D341Med (cell line): ENCODE measurements around the gene ZNF101.
A peak's percentile ranks its signal among the peaks of the same experiment; 100 is the strongest.

Experiments used
- DNase-seq: peaks from one replicate; pipeline ENCODE4 v3.0.0; 2012; ENCODE audit warnings: low spot score

ZNF101 gene

DNA sequence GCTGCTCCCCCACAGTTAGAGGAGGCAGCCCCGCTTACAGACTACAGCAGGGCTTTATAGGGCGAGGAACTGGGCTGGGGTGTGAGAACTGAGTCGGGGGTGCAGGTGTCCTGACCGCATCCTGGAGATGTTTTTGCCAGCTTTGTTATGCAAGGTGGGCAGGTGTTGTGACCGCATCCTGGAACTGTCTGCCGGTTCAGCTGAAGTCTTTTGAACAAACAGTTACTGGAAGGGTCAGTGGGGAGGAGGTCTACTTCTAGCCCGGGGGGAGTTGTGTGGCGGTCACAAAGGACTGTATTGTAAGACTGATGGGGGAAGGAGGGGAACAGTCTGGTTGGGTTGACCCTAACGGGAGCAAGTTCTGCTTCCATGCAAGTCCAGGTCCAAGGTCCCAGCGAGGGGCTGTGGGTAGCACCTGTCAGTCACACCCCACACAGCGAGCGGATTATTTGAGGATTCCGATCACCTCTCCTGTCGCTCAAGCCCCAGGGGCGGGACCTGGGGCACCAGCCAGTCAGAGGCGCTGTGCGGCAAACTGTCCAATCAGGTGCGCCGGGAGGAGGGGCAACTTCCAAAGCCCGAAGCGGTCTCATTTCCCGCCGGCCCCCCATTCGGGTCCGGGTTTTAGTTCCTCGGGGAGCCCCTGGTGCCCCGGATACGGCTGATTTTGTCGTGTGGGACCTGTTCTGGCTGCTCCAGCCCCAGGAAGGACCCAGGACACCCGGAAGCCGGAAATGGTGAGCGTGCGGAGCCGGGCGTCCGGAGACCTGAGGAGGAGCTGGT lies at the start of gene ZNF101:
Gene ZNF101, plus strand, starts transcription at position 610 of the 783 bp plus-strand sequence. Its CDS starts 125 bp downstream, at position 735.
- DNase-seq: peak; percentile 96

DNA sequence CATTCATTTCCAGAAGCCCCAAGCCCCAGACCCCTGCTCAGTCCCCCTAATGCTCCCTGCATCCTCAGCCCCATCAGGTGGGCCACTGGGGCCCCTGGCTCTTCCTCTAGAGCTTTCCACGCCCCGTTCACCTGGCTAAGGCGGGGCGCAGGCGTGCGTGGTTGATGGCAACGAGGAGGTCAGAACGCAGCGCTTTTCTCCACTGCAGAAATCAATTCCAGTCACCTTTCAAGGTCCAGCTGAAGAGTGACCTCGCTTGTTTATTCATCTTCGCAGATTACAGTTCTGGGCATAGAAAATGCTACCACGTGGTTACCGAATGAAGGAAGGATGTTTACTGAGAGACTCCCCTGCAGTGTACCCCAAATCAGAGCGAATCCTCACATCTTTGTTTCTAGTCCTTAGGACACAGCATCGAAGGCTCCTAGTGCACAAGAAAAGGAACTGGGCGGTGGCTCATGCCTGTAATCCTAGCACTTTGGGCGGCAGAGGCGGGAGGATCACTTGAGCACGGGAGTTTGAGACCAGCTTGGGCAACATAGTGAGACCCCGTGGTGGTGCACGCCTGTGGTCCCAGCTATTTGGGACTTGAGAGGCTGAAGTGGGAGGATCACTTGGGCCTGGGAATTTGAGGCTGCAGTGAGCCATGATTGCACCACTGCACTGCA lies 49.3 kb upstream of the ZNF101 start:
- no peak for DNase-seq

DNA sequence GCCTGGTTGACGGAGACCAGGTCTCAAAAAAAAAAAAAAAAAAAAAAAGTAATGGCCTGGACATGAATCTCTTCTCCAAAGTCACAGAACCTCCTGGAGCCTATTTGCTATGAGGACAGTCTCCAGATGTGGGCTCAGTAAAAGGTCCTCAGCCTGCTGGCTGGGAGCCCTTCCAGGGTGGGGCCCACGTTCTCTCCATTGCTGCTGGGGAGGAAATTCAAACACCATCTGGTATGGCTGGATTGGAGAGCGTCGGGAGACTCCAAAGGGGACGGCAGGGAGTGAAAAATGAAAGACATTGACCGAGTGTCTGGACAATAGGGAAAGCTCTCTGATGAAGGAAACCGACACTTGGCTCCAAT lies 48.8 kb upstream of the ZNF101 start:
- no peak for DNase-seq

DNA sequence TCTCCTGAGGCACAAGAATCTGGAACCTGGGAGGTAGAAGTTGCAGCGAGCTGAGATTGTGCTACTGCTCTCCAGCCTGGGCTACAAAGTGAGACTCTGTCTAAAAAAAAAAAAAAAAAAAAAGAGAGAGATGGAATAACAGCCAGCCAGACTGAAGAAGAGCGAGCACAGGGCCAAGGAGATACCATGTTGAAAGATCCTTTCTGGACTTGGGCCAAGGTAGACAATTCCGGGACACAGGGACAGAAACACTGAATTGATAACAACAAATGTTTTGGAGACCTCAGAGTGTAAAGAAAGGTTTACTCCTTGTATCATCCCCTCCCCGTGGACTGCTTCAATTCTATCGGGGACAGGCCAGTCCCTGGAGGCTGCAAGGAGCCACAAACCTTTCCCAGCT lies 45.3 kb upstream of the ZNF101 start:
- no peak for DNase-seq

DNA sequence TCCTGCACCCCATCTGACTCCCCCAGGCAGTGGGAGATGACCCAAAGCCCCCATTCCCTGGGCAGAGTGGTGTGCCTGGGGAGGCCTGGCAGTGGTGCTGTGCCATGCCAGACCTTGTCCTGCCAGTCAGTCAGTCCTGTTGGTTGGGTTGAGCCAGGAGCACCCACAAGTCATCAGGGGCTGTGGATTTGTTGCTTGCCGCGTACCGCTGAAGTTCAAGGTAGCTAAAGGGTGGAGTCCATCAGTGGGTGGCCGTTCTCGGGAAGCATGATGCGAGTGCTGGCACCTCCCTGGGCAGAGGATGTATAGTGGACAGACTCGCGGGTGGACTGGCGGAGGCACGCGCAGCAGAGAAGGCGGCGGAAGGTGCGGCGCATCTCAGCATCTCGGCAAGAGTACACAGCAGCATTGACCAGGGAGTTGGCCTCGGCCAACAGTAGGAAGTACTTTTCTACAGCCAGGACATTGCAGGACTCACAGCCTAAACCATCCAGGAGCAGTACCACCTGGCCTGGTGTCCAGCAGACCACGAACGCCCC lies 44.5 kb upstream of the ZNF101 start:
- no peak for DNase-seq

DNA sequence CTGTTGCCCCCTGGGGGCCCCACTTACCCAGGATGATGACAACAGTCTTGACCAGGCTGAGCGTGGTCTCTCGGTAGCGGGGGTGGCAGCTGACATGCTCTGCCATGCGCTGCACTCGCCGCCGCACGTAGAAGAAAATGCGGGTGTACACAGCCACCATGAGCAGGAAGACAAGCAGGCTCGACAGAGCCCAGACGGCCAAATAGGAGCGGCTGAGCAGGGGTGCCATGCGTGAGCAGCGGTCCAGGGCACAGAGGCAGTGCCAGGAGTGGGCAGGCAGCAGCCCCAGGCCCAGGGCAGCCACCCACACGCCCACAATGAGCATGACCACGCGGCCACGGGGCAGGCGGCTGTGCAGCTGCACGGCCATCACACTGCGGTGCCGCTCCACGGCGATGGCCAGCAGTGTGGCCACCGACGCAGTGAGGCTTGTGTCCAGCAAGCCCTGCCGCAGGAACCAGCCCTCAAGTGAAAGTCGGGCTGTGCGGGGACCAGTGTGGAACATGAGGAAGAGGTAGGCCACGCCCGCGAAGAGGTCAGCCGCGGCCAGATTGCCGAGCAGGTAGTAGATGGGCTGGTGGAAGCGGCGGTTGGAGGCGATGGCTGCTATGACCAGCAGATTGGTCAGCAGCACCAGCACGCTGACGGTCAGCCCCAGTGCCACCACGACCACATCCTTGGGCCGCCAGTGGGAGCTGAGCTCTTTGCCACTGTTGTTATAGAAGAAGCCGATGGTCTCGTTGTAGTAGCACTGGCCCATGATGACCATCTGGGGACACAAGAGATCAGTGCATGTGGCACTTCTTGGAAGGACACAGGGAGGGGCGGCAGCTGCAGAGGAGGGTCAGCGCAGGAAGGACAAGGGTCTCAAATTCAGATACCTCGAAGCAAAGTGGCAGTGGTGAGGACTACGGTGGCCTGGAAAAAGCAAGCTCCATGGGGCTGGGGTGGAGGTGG lies 41.8 kb upstream of the ZNF101 start:
- DNase-seq: peak; percentile 32

DNA sequence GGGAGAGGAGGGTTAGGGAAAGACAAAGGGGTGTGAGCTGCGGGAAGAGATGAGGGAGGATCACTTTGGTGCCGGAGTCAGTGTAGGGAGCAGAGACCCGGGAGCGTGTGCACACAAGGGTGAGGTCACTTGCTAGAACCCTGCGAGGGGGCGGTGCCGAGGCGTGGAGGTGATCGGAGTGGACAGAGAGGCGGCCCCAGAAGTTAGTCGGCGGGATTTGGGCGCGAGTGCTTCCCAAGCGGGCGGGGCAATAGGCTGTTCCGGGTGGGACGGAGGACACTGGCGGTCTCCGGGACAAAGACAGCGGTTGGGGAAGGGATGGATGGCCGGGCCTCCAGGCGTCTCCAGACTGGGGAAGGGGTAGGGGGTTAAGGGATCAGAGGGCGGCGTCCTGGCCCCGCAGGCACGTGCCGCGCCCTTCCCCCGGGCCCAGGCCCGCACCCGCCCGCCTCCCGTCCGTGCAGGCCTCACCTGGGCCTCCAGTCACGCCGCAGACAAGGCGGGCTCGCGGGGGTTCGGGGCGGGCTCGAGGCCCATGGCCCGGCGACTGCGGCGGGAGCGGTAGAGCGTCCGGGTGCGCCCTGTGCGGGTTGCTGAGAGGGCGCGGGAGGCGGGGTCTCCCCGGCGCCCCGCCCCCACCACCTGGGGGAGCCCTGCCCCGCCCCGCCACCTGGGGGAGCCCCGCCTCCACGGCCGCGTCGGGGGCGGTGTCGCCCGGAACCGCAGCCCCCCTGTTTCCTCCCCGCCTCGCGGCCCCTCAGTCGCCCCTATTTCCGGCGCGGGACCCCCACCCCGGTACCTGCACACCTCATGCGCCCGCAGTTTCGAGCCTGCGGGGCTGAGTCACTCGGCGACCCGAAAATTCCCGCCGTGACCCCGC lies 40.8 kb upstream of the ZNF101 start, which contains the start of gene LPAR2:
Gene LPAR2, minus strand, starts transcription at position 600 of the 880 bp plus-strand sequence. CDS start 945 bp downstream, outside the sequence.
- peak; percentile 87 for DNase-seq

DNA sequence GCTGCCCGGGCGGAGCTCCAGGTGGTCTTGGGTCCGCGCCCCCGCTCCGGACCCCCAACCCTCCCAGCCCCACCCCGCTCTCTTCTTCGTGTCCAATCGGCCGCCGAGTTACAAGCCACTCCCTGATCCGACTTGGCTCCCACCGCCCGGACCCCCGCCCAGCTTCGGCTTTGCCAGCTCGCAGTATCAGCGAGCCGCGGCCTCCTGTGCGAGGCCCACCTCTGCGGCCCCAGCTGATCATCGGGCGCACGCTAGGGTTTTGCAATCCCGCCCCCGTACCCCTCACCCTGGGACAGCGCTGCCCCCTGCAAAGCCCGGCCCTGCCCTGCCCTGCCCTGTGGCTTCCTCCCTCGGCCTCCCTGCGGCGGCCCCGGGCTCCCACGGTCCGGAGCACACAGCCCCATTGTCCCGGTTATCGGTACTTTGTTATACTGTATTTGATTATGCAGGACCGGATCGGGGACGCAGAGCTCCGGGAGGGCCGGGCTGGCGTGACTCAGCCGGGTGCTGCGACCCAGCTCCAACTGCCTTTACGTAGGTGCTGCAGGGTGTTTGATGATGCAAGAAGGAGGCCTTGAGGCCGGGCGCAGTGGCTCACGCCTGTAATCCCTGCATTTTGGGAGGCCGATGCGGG lies 40.0 kb upstream of the ZNF101 start:
- peak; percentile 73 for DNase-seq

DNA sequence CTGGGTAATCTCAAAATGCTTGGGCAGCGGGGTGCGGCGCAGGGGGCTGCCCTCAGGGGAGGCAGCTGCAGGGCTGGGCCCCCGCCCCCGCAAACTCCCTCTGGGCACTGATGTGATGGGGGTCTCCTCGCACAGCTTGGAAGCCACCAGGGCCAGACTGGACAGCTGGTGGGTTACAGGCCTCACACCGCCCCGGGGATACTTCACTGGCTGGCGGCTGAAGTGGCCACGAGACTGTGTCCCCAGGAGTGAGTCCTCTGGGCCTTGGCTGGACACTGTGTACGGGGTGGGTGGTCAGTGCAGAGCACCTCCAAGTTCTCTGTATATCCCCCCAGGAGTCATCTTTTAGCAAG lies 38.6 kb upstream of the ZNF101 start:
- no peak for DNase-seq

DNA sequence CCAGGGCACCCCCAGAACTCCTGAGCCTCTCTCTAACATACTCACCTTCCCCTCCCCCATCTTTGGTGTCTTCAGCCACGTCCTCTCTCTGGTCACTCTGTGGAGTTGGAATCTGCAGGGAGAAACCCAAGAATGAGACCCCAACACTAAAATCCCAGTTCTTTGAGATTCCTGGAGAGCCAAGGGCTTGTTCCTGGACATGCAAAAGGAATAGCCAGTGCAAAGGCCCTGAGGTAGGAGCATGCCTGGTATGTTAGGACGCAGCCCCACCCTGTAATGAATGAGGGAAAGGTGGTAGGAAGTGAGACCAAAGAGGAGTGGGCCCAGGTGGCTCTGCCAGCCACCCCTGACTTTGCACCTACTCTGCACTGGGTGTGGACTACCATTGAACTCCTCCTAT lies 38.2 kb upstream of the ZNF101 start:
- DNase-seq: no peak

DNA sequence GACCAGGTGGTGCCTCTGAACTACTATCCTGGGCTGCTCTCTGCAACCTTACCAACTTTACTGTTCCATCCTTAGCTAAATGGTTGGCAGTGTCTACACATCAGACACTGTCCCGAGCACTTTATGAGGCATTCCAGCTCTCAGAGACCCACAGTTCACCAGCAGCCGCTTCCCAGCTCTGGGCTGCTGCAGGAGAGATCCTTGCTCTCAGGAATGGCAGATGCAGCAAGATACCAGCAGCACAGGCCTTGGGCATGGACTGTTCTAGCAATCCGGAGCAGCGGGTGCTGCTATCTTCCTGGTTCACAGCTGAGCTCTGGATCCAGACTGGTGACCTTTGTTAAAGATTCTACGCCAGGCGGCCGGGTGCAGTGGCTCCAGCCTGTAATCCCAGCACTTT lies 37.3 kb upstream of the ZNF101 start:
- DNase-seq: no peak

DNA sequence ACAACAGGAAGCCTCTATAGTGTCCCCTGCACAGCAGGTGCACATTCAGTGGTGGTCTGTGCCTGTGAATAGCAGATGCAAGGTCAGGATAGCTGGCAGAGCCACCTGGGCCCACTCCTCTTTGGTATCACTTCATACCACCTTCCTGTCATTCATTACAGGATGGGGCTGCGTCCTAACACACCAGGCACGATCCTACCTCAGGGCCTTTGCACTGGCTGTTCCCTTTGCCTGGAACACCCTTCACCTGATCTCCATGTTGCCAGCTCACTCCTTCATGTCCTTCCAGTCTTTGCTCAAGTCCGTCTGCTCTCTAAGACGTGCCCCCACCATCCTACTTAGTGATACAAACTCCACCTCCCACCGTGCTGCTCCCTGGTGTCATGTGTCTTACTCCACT lies 36.0 kb upstream of the ZNF101 start:
- DNase-seq: no peak

DNA sequence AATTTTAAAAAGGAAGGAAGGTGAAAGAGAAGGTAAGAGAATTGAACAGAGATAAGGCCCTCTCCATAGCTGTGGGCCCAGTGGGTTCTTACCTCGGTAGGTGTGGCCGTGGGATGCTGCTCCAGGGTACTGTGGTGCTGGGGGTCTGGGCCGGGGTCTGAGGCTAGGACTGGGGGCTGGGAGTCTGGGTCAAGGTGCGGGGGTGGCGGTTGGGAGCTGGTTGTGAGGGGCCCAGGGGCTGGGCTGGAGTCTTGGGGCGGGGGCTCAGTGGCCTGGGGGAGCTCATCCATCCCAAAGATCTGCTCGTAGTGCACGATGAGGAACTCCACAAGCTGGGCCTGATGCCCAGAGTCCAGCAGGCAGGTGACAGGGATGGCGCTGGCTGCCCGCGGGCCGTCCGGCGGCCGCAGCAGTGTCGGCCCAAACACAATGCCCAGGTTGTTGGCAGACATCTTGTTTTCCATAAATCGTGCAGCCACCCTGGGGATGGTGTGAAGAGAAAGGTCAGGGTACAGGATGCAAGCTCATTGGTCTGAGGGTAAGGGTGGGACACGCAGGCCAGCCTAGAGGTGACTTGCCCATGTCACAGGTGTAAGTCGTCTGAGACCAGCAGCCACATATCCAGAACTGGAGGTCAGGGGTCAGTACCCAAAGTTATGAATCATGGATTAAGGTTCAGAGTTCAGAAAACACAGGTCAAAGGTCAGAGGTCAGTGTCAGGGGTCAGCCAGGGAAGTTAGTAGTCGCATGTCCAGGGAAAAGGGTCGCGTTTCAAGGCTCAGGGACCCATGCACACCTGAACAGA lies 34.7 kb upstream of the ZNF101 start:
- DNase-seq: no peak

DNA sequence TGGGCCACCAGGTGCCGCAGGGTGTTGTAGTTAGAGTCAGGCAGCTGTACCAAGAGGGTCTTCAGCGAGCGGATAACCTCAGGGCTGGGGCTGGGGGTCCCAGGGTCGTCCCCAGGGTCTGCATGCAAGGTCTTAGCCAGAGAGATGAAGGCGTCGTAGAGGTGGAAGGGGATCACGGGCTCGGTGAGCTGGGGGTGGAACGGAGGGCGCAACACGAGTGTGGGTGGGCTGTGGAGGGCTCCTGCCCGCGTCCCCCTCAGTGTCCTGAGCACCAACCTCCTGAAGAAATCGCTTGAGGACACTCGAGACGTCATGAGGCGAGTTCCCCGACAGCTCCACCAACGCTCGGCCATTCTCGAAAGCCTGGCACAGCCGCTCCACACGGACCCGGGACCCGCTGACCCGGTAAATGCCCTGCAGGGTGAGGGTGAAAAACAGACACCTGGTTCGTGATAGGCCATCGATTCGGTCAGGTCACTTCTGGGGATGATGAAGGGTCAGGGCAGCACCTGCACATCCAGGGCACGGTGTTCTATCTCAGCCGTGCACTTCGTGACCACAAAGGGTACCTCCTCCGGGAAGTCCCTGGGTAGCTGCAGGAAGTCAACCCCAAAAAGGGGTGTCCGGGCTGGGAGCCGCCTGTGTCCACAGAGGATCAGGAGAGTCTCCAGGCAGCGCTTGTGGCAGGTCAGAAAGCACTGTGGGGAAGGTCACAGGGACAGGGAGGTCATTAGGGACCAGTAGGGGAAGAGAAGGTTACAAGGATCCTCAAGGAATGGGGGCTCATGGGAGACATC lies 33.9 kb upstream of the ZNF101 start:
- no peak for DNase-seq

DNA sequence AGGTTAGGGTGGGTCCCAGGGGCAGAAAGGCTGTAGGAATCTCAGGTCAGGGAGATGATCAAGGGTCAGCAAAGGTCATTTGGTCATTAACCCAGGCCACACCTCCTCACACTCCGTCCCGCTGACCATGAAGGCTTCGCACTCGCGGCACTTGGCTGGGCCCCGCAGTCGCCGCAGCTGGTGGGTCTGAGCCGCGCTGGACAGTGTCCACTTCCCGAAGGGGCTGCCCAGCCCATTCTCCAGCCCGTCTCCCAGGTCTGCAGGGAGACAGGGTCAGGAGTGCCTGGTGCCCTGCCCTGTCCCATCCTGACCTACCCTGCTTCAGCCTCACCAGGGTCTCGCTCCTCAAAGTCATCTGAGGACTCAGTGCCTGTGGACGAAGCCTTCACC lies 33.3 kb upstream of the ZNF101 start:
- no peak for DNase-seq

DNA sequence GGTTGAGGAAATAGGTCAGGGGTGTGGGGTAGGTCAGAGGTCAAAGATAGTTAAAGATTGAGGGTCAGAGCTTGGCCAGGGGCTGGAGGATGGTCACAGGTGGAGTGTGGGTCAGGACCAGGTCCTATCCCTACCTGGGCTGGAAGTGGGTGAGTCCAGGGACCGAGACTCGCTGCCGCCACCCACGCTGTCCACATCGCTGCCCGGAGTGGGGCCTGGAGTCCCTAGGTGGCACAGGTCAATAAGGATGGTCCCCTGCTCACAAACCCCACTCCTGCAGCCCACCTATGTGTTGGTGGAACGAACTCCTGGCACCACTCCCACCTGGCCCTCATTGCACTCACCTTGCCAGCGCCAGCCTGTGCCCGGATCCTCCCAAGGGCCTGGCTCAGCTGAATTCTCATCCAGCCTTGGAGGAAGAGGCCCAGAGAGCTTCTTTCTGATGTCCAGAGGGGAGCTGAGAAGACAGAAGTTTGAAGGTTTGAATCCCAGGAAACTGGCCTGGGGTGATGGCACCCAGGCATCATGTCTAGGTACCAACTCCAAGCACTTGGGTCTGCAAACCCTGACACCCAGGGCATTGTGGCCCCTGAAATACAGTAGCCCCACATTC lies 32.0 kb upstream of the ZNF101 start:
- no peak for DNase-seq

DNA sequence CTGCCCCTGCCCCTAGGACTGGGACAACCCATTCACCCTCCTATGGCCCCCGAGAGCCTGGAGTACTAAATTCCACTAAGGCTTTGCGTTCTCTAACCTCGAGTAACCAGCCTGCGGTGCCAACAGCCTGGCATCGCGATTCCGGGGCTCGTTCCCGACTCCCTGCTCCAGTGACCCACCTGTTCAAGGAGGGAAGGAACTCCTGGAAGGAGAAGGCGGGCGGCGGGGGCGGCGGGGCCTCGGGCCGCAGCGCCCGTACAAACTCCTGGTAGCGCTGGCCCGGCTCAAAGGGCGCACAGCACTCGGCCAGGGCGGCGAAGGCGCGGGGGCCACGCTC lies 31.5 kb upstream of the ZNF101 start:
- no peak for DNase-seq

DNA sequence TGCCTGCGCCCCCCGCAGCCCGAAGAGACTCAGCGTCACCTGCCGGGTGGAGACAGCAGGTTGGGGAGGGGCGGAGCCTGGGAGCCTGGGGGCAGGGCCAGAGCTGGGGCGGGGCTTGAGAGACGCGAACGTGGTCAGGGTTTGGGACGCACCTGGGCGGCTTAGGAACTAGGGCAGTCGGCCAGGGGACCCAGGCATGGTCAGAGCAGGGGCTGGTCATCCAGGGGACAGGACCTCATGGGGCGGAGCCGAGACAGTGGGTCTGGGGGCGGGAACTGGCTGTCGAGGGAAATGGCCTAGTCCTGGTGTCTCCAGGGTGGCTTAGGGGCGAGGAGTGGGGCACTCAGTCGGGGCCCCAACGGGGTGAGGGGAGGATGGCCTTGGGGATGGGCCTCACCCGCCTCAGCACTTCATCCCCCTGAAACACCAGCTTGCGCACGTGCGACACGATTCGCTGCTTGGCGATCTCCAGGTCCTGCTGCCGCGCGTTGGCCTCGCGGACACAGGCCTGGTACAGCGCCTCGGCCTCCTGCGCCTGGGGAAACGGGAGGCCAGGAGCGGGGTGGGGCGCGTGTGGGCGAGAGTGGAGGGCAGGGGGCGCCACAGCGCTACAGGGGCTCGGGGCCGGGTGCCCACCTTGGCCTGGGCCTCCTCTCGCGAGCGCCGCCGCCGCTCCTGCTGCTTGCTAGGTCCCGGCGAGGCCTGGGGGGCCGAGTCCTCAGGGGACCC lies 31.0 kb upstream of the ZNF101 start:
- no peak for DNase-seq
